Caco-2 (cell line): ENCODE measurements around the gene ZNF576. TPM values are rescaled to one million over a fixed set of nuclear protein-coding genes. Genes with fewer than 3 reads are reported as not detected.

Experiments used
- BruUV-seq: library from RNA; stranded (reverse); fragments of 400-500 nt; replicated peaks from 2 replicates; lab custom pipeline; 2021; lab: Mats Ljungman, UMichigan
- CTCF ChIA-PET: fragments of 300-600 bp; sonication (Branson Sonifier 250); formaldehyde crosslinking; loops from one replicate; lab custom pipeline; 2022; ENCODE audit warnings: antibody characterized with exemption; lab: Charles Lee
- POLR2A ChIA-PET: fragments of 300-600 bp; sonication (Branson Sonifier 250); formaldehyde crosslinking; loops from one replicate; lab custom pipeline; 2022; ENCODE audit warnings: antibody characterized with exemption; lab: Charles Lee
- DNase-seq, 2 experiments: peaks; one replicate each; pipeline versions ENCODE4 v3.0.0 to v3.0.0-alpha.2; 2020 to 2022
- H3K27me3 ChIP-seq: replicated peaks from 2 replicates; pipeline ENCODE4 v1.6.0; 2011; ENCODE audit warnings: low read length; ENCODE audit not compliant: control insufficient read depth, insufficient read depth
- H3K36me3 ChIP-seq: 2 replicates; pipeline ENCODE4 v1.5.1; 2011; ENCODE audit warnings: low read length; ENCODE audit not compliant: control insufficient read depth, insufficient read depth
- H3K4me1 ChIP-seq: fragments of 250-450 bp; sonication (Bioruptor Pico); 2 replicates; pipeline ENCODE4 v1.5.1; 2020; ENCODE audit warnings: mild to moderate bottlenecking
- H3K4me3 ChIP-seq: 2 replicates; pipeline ENCODE4 v1.5.1; 2011; ENCODE audit warnings: low read depth, mild to moderate bottlenecking, control low read depth, low read length
- H3K9me3 ChIP-seq: fragments of 250-450 bp; sonication (Bioruptor Pico); 2 replicates; pipeline ENCODE4 v1.5.1; 2020; ENCODE audit warnings: mild to moderate bottlenecking, moderate library complexity
- H3K27ac Mint-ChIP-seq: one replicate; pipeline ENCODE4 v1.8.0; 2022; ENCODE audit warnings: mixed read lengths; ENCODE audit not compliant: unreplicated experiment
- H3K27me3 Mint-ChIP-seq: one replicate; pipeline ENCODE4 v1.8.0; 2022; ENCODE audit warnings: mixed read lengths; ENCODE audit not compliant: insufficient read depth, unreplicated experiment
- H3K36me3 Mint-ChIP-seq: one replicate; pipeline ENCODE4 v1.8.0; 2022; ENCODE audit warnings: mild to moderate bottlenecking, mixed read lengths; ENCODE audit not compliant: insufficient read depth, unreplicated experiment
- H3K4me1 Mint-ChIP-seq: one replicate; pipeline ENCODE4 v1.8.0; 2022; ENCODE audit warnings: low read depth, mixed read lengths; ENCODE audit not compliant: unreplicated experiment
- H3K4me3 Mint-ChIP-seq: one replicate; pipeline ENCODE4 v1.8.0; 2022; ENCODE audit warnings: mild to moderate bottlenecking, moderate library complexity, mixed read lengths; ENCODE audit not compliant: unreplicated experiment
- H3K9me3 Mint-ChIP-seq: one replicate; pipeline ENCODE4 v1.8.0; 2022; ENCODE audit warnings: mixed read lengths; ENCODE audit not compliant: unreplicated experiment
- CTCF ChIP-seq, 2 experiments: fragments of 200-600 bp in 1 of 2; IDR thresholded peaks; 1 replicate in 1 of 2; 2 replicates in 1 of 2; pipeline versions ENCODE4 v1.5.1 to v1.8.0; 2011 to 2022; ENCODE audit warnings: antibody characterized with exemption in 1 of 2, control low read depth in 1 of 2, inconsistent platforms in 1 of 2, low read depth in 1 of 2, low read length in 1 of 2, mild to moderate bottlenecking in 1 of 2, moderate library complexity in 1 of 2; ENCODE audit not compliant: insufficient read depth in 1 of 2, severe bottlenecking in 1 of 2, unreplicated experiment in 1 of 2
- intact Hi-C: fragments of 100-400 bp; cut with micrococcal nuclease; formaldehyde crosslinking; loops from one replicate; pipeline ENCODE4 v1.10.0; 2022; ENCODE audit not compliant: unreplicated experiment
- total RNA-seq: library from RNA; stranded (reverse); gene quantifications from 2 replicates; pipeline ENCODE4 v1.2.3, GENCODE V29; 2022

The ZNF576 gene
- total RNA-seq, 1 experiment from 2014 or later = 13.2 TPM

GRCh38 chr19:43553656-43554055 is 42.7 kb upstream of the ZNF576 start:
- DNase-seq = no peak
- Mint-ChIP-seq H3K27me3 (no peaks in the 10 kb centered on the region), H3K9me3 (no peaks in the 10 kb centered on the region), H3K36me3 (peaks cover 38% of the 10 kb centered on the region), H3K4me1 (no peaks in the 10 kb centered on the region), H3K27ac (no peak overlapping the region), H3K4me3 (no peak overlapping the region)
- TF ChIP-seq CTCF (IDR thresholded peaks at IDR 0.05; ENCODE audit: insufficient read depth in 1 of 2, low read depth in 1 of 2, low read length in 1 of 2, severe bottlenecking in 1 of 2, unreplicated experiment in 1 of 2) = no peak
- BruUV-seq = no TSS peak
- H3K4me3 ChIP-seq = no peak overlapping the region
- peaks cover 3% of the 10 kb centered on the region for H3K36me3 ChIP-seq
- H3K4me1 ChIP-seq = no peaks in the 10 kb centered on the region
- no peaks in the 10 kb centered on the region for H3K27me3 ChIP-seq
- intact Hi-C loops = no loop called here
- ChIA-PET CTCF (no interaction called here), POLR2A (no interaction called here)
- no peaks in the 10 kb centered on the region for H3K9me3 ChIP-seq

GRCh38 chr19:43554317-43554895 is 42.0 kb upstream of the ZNF576 start:
- Mint-ChIP-seq H3K36me3 (peaks cover 40% of the 10 kb centered on the region), H3K27ac (no peak overlapping the region)
- TF ChIP-seq CTCF (IDR thresholded peaks at IDR 0.05; ENCODE audit: insufficient read depth in 1 of 2, low read depth in 1 of 2, low read length in 1 of 2, severe bottlenecking in 1 of 2, unreplicated experiment in 1 of 2) = no peak

GRCh38 chr19:43555185-43555770 is 41.1 kb upstream of the ZNF576 start:
- Mint-ChIP-seq H3K36me3 (peaks cover 44% of the 10 kb centered on the region), H3K27me3 (no peaks in the 10 kb centered on the region), H3K27ac (no peak overlapping the region), H3K4me3 (no peak overlapping the region), H3K4me1 (no peaks in the 10 kb centered on the region), H3K9me3 (no peaks in the 10 kb centered on the region)
- Histone ChIP-seq H3K9me3 (no peaks in the 10 kb centered on the region), H3K4me3 (no peak overlapping the region), H3K4me1 (no peaks in the 10 kb centered on the region), H3K36me3 (peaks cover 3% of the 10 kb centered on the region), H3K27me3 (no peaks in the 10 kb centered on the region)
- intact Hi-C loops = loop anchor here (1.0 kb wide), 1 partner anchor 97 kb away; no protein-coding TSS in a partner anchor
- ChIA-PET POLR2A (interaction anchor here (0.5 to 1.2 kb wide), 2 partner anchors 22 to 113 kb away, joined by 3 to 5 read pairs; partner anchors contain the start of gene ZNF575), CTCF (interaction anchor here (0.6 to 2.0 kb wide), 14 partner anchors 10 to 108 kb away, joined by 3 to 27 read pairs (median 8); partner anchors contain the start of genes IRGQ, XRCC1, ZNF575 and ZNF576)
- BruUV-seq = no TSS peak
- peak; percentile 79 to 90 for TF ChIP-seq CTCF (IDR thresholded peaks at IDR 0.05; ENCODE audit: insufficient read depth in 1 of 2, low read depth in 1 of 2, low read length in 1 of 2, severe bottlenecking in 1 of 2, unreplicated experiment in 1 of 2)
- DNase-seq = peak; percentile 72 to 84

More at GRCh38 chr19:43554317-43554895, 42.0 kb upstream of the ZNF576 start:
- Histone ChIP-seq H3K4me3 (no peak overlapping the region), H3K36me3 (peaks cover 3% of the 10 kb centered on the region), H3K4me1 (no peaks in the 10 kb centered on the region), H3K9me3 (no peaks in the 10 kb centered on the region), H3K27me3 (no peaks in the 10 kb centered on the region)
- intact Hi-C loops = no loop called here
- no peak for DNase-seq
- no peaks in the 10 kb centered on the region for H3K9me3 Mint-ChIP-seq
- H3K27me3 Mint-ChIP-seq = no peaks in the 10 kb centered on the region
- CTCF ChIA-PET = interaction anchor here (0.5 to 2.0 kb wide), 13 partner anchors 11 to 399 kb away, joined by 3 to 27 read pairs (median 8); partner anchors contain the start of genes IRGQ, XRCC1, ZNF575 and ZNF576
- no TSS peak for BruUV-seq
- no peaks in the 10 kb centered on the region for H3K4me1 Mint-ChIP-seq
- POLR2A ChIA-PET = no interaction called here
- H3K4me3 Mint-ChIP-seq = no peak overlapping the region
